Suprapubic skin (tissue), 4 donors: ENCODE data around the gene ETV1.

Experiments used
- CTCF ChIP-seq, 2 donors: fragments of 200-600 bp in 1 of 2; fragments of 450-650 bp in 1 of 2; sonication (generic) in 1 of 2; IDR thresholded peaks; one replicate each; pipeline ENCODE4 v1.5.1; 2016 to 2019; ENCODE audit warnings: antibody characterized with exemption in 2 of 2, mild to moderate bottlenecking in 1 of 2, moderate library complexity in 1 of 2
- EP300 ChIP-seq: sonication (generic); formaldehyde crosslinking; IDR thresholded peaks from one replicate; pipeline ENCODE4 v1.6.1; 2017; ENCODE audit warnings: antibody characterized with exemption
- POLR2A ChIP-seq, 2 donors: fragments of 450-650 bp; IDR thresholded peaks; one replicate each; pipeline ENCODE4 v1.6.1; 2017; ENCODE audit warnings: antibody characterized with exemption in 2 of 2, mild to moderate bottlenecking in 2 of 2, moderate library complexity in 2 of 2
- POLR2AphosphoS5 ChIP-seq, 3 donors: sonication (generic); formaldehyde crosslinking; IDR thresholded peaks; one replicate each; pipeline ENCODE4 v1.6.1; 2017; ENCODE audit warnings: antibody characterized with exemption in 3 of 3

DNA sequence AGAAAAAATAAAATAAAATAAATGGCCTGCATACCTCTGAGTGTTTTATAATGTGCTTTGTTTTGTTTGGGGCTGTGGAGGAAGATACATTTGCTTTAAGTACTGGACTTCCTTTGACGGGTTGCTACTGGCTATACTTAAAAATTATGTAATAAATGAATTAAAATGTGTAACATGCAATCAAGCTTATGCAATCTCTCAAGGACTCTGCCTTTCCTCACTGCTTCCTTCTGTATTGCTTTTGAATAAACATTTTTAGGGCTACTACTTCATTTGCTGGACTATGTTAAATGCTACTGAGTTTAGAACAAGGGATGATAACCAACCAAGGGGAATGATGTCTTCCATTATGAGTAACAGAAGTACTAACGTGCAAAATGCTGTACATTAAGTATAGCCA is 91.6 kb downstream of the ETV1 start:
- TF ChIP-seq CTCF (IDR thresholded peaks at IDR 0.05) (no peak), POLR2AphosphoS5 (IDR thresholded peaks at IDR 0.05) (no peak), POLR2A (IDR thresholded peaks at IDR 0.05) (no peak), EP300 (no peak)
